ENCODE results near the gene USP46.

Gene USP46

DNA sequence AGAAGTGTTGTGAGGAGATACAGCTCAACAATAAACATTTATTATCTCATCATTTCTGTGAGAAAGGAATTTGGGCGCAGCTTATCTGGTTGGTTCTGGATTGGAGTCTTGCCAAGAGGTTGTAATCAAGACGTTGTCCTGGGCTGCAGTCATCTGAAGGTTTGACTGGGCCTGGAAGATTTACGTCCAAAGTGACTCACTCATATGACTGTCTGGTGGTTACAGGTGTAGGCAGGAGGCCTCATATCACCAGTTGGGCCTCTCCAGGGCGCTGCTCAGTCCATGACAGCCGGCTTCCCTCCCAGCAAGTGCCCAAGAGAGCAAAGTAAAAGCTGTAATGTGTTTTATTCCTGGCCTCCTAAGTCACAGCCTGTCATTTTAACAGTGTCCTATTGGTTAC, 106.3 kb downstream of the USP46 start:
- in situ Hi-C loops (cut with HindIII; ENCODE audit: low sequenced_read_pairs): no loop called here
- no peak overlapping the region for H3K4me3 ChIP-seq (ENCODE audit: low read depth, low read length)
- no peak for DNase-seq (ENCODE audit: low read depth, low spot score)
- TF ChIP-seq, protein P1, sequence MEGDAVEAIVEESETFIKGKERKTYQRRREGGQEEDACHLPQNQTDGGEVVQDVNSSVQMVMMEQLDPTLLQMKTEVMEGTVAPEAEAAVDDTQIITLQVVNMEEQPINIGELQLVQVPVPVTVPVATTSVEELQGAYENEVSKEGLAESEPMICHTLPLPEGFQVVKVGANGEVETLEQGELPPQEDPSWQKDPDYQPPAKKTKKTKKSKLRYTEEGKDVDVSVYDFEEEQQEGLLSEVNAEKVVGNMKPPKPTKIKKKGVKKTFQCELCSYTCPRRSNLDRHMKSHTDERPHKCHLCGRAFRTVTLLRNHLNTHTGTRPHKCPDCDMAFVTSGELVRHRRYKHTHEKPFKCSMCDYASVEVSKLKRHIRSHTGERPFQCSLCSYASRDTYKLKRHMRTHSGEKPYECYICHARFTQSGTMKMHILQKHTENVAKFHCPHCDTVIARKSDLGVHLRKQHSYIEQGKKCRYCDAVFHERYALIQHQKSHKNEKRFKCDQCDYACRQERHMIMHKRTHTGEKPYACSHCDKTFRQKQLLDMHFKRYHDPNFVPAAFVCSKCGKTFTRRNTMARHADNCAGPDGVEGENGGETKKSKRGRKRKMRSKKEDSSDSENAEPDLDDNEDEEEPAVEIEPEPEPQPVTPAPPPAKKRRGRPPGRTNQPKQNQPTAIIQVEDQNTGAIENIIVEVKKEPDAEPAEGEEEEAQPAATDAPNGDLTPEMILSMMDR (IDR thresholded peaks at IDR 0.05; ENCODE audit: low read depth, low read length): no peak

DNA sequence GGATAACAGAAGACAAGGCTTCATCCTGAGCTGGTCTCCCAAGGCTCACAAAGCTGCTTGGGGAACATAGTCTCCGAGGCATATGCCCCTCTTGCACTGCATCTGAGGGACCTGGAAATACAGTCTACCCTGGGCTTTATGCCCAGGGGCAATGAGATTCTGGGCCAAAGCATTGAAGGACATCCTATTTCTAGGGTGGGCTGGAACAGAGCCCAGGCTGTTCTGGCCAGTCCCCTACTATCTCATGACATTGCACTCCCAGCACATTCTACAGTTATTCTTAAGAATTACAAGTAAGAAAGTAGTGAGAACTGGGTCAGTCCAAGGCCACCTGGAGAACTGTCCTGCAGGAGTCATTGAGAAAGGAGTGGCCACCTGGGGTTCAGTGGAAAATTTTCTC, 107.6 kb downstream of the USP46 start:
- in situ Hi-C loops (cut with HindIII; ENCODE audit: low sequenced_read_pairs): no loop called here
- DNase-seq (ENCODE audit: low read depth, low spot score): no peak
- TF ChIP-seq, protein P1 (IDR thresholded peaks at IDR 0.05; ENCODE audit: low read depth, low read length): no peak
- no peak overlapping the region for H3K4me3 ChIP-seq (ENCODE audit: low read depth, low read length)

DNA sequence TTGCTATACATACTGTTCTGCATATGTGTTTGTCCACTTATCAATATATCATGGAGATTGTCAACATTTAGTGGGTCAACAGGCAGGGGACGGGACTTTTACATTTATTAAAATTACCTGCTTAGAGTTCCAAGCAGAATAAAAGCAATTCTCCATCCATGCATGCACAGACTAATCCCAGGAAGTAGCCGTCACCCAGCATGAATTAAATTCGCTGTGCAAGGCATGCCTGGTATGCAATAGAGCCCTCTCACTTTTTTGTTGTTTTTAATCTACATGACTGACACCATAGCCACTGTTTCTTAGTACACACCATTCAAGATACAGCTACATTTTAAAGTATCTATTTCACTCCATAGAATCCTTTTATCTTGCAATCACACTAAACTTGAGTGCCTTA, 108.9 kb downstream of the USP46 start:
- no peak for DNase-seq (ENCODE audit: low read depth, low spot score)
- TF ChIP-seq, protein P1 (IDR thresholded peaks at IDR 0.05; ENCODE audit: low read depth, low read length): no peak
- in situ Hi-C loops (cut with HindIII; ENCODE audit: low sequenced_read_pairs): no loop called here
- no peak overlapping the region for H3K4me3 ChIP-seq (ENCODE audit: low read depth, low read length)

DNA sequence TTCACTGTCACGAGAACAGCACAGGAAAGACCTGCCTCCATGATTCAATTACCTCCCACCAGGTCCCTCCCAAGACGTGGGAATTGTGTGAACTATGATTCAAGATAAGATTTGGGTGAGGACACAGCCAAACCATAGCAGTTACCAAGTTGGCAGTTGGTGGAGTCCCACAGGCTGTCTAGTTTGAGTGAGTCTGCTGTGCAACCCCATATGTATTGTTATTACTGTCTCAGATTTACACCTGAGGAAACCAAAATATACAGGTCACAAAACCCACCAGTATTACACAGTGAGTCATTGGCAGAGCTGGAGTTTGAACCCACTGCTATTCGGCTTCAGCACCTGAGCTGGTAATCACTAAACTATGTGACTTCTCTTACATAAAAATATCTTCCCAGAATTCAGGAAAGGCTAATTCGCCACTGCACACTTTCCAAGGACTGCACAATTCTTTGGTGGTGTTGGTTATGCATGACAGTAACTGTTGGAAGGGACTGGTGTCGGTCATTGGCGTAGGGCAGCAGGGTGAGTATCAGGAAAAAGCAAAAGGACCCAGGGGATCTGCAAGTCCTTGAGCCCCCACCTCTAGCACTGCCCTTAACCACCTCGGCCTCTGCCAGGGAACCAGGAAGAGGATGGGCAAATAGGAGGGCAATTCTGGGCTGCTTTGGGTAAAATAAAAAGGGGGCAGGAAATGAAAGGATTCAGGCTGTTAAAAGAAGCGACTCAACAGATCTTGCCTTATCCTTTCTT, 110.1 kb downstream of the USP46 start:
- no peak for DNase-seq (ENCODE audit: low read depth, low spot score)
- TF ChIP-seq, protein P1 (IDR thresholded peaks at IDR 0.05; ENCODE audit: low read depth, low read length): no peak
- no peak overlapping the region for H3K4me3 ChIP-seq (ENCODE audit: low read depth, low read length)
- in situ Hi-C loops (cut with HindIII; ENCODE audit: low sequenced_read_pairs): no loop called here

DNA sequence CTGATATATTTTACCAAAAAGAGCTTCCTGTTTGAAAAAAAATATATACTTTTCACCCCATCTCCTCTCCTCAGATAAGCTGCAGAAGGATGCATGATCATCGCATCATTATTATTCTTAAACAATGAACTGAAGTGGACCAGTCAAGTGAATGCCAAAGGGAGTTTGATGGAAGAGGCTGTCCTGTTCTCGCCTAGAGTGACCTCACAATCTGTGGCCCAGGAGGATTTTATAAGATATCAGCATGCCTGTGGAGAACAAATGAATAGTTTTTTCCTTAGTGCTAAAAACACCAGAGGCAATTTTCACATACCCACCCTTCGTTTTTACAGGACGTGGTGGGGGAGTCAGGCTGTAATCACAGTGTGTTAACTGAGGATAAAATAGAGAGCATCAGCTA, 112.7 kb downstream of the USP46 start:
- DNase-seq (ENCODE audit: low read depth, low spot score): no peak
- in situ Hi-C loops (cut with HindIII; ENCODE audit: low sequenced_read_pairs): no loop called here
- no peak overlapping the region for H3K4me3 ChIP-seq (ENCODE audit: low read depth, low read length)
- TF ChIP-seq, protein P1 (IDR thresholded peaks at IDR 0.05; ENCODE audit: low read depth, low read length): no peak

DNA sequence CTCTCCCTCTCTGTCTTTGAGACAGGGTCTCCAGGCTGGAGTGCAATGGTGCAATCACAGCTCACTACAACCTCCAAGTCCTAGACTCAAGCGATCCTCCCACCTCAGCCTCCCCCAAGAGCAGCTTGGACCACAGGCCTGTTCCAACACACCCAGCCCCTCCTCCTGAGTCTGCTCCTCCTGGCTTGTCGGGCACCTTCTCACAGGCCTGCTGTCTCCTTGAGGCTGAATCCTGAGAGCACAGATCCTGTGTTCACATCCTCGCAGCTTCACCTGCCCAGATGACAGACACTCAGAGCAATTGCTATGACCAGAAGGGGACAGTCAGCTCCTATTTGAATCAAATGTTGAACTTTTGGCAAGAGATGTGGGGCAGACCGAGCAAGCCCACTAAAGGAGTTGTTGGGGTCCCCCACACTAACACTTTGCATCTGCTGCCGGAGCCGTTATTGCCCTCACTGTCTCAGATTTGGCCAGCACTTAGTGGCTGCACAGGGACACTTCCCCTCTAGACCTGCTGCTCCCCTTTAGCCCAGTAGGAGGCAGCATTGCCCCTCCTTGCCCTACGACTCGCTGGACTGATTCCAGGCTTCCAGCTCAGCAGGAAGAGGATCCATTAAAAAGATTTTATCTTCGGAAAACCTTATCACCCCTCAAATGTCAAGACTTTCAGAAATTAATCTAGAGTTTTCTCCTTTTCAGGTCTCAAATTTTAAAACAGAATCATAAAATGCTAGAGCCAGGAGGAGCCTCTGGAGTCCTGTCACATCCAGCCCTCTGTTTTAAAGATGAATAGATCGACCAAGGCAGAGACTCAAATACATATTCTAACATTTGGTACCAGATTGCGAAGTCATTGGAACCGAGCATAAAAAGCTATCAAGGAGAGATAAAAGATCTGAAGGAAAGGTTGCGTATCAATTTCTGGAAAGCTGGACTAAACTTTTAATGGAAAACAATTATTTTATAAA, 113.7 kb downstream of the USP46 start:
- TF ChIP-seq, protein P1 (IDR thresholded peaks at IDR 0.05; ENCODE audit: low read depth, low read length): peak; percentile 98
- in situ Hi-C loops (cut with HindIII; ENCODE audit: low sequenced_read_pairs): no loop called here
- DNase-seq (ENCODE audit: low read depth, low spot score): peak; percentile 61
- no peak overlapping the region for H3K4me3 ChIP-seq (ENCODE audit: low read depth, low read length)
